A549 (cell line): ENCODE measurements around the gene CLEC4C.

ENCODE experiments used
- CHD4 ChIP-seq: fragments of 200-600 bp; sonication (generic); IDR thresholded peaks from 2 replicates; pipeline ENCODE4 v1.6.1; 2016; ENCODE audit warnings: antibody characterized with exemption, mild to moderate bottlenecking, borderline replicate concordance
- ELK1 ChIP-seq: fragments of 150-350 bp; IDR thresholded peaks from 2 replicates; pipeline ENCODE4 v1.6.1; 2014; ENCODE audit warnings: low read depth, mild to moderate bottlenecking, low read length
- ZNF302 ChIP-seq: fragments of 250-450 bp; sonication (Bioruptor Pico); IDR thresholded peaks from 2 replicates; pipeline ENCODE4 v1.9.0; 2021; ENCODE audit warnings: inconsistent platforms, mild to moderate bottlenecking, moderate library complexity

GRCh38 chr12:7788294-7788660, 41.1 kb upstream of the CLEC4C start:
- TF ChIP-seq ZNF302 (no peak), CHD4 (no peak), ELK1 (no peak)
